K562 (cell line): ENCODE results near the gene PGM5. TPM values are rescaled to one million over a fixed set of nuclear protein-coding genes. Genes with fewer than 3 reads are reported as not detected.

ENCODE experiments used
- ATAC-seq: fragments of 200-7000 bp; cut with Tn5 transposase; 3 replicates; pipeline ENCODE4 v1.9.1; 2020; ENCODE audit warnings: moderate library complexity
- BruUV-seq: library from RNA; stranded (reverse); fragments of 400-500 nt; replicated peaks from 2 replicates; lab custom pipeline; 2021; lab: Mats Ljungman, UMichigan
- CTCF ChIA-PET: fragments of 300-600 bp; formaldehyde crosslinking; extraction: SDS; loops from one replicate; lab custom pipeline; 2021; ENCODE audit warnings: low intra/inter-chr PET ratio; lab: Yijun Ruan, JAX
- POLR2A ChIA-PET: fragments of 300-600, 350-650 bp; sonication (Branson Sonifier 250); formaldehyde crosslinking; extraction: SDS; loops from one replicate; lab custom pipeline; 2021; ENCODE audit warnings: antibody characterized with exemption, inconsistent platforms; lab: Yijun Ruan, JAX
- DNase-seq, 4 experiments: peaks; one replicate each; pipeline versions ENCODE4 v3.0.0 to v3.0.0-alpha.2; 2011 to 2018; ENCODE audit warnings: low spot score in 3 of 4, mixed read lengths in 3 of 4; ENCODE audit errors: extremely low read depth in 1 of 4
- FAIRE-seq: peaks from 2 replicates; lab custom pipeline; 2011; peaks lifted over from hg19 to GRCh38; lab: Jason Lieb, UNC
- H2AFZ ChIP-seq: 2 replicates; pipeline ENCODE4 v1.6.0; 2011; ENCODE audit warnings: low read depth, low read length, control low read depth, inconsistent platforms
- H3K27ac ChIP-seq: fragments of 200-600 bp; 3 replicates; pipeline ENCODE4 v1.8.0; 2011; ENCODE audit warnings: low read depth, mild to moderate bottlenecking, control low read depth, inconsistent platforms, low read length, moderate library complexity, mixed read lengths; ENCODE audit errors: extremely low read depth
- H3K27me3 ChIP-seq, 2 experiments: fragments of 300-600 bp in 1 of 2; 2 replicates in 1 of 2; 3 replicates in 1 of 2; pipeline versions ENCODE4 v1.6.0 to v1.8.0; 2011; ENCODE audit warnings: inconsistent platforms in 2 of 2, low read length in 2 of 2, mild to moderate bottlenecking in 1 of 2, mixed read lengths in 1 of 2, moderate library complexity in 1 of 2; ENCODE audit not compliant: control insufficient read depth in 2 of 2, insufficient read depth in 2 of 2
- H3K36me3 ChIP-seq: fragments of 300-600 bp; 3 replicates; pipeline ENCODE4 v1.8.0; 2011; ENCODE audit warnings: mild to moderate bottlenecking, low read length, inconsistent platforms; ENCODE audit not compliant: control insufficient read depth, insufficient read depth
- H3K4me1 ChIP-seq, 2 experiments: fragments of 200-600 bp in 1 of 2; replicated peaks in 1 of 2; 2 replicates in 1 of 2; 3 replicates in 1 of 2; pipeline versions ENCODE4 v1.5.1 to v1.8.0; 2011; ENCODE audit warnings: inconsistent platforms in 2 of 2, low read length in 2 of 2, mild to moderate bottlenecking in 1 of 2, mixed read lengths in 1 of 2, moderate library complexity in 1 of 2; ENCODE audit not compliant: control insufficient read depth in 2 of 2, insufficient read depth in 2 of 2
- H3K4me2 ChIP-seq: 2 replicates; pipeline ENCODE4 v1.6.1; 2011; ENCODE audit warnings: low read length, control low read depth, inconsistent platforms, mixed read lengths; ENCODE audit not compliant: insufficient read depth
- H3K4me3 ChIP-seq: fragments of 200-600 bp; sonication (generic), shearing (Covaris generic); 2 replicates; pipeline ENCODE4 v1.5.1; 2016; ENCODE audit warnings: control low read depth, inconsistent platforms
- H3K79me2 ChIP-seq: fragments of 200-600 bp; 3 replicates; pipeline ENCODE4 v1.8.0; 2011; ENCODE audit warnings: low read length, inconsistent platforms; ENCODE audit not compliant: control insufficient read depth, insufficient read depth
- H3K9ac ChIP-seq, 2 experiments: 2 replicates each; pipeline versions ENCODE4 v1.6.0 to v1.6.1; 2011; ENCODE audit warnings: low read depth in 2 of 2, low read length in 2 of 2, control low read depth in 1 of 2, inconsistent platforms in 1 of 2, mild to moderate bottlenecking in 1 of 2, mixed read lengths in 1 of 2; ENCODE audit not compliant: insufficient read depth in 1 of 2
- H3K9me1 ChIP-seq: one replicate; pipeline ENCODE4 v1.6.0; 2011; ENCODE audit warnings: inconsistent platforms, mild to moderate bottlenecking, low read length, moderate library complexity; ENCODE audit not compliant: control insufficient read depth, insufficient read depth
- H3K9me3 ChIP-seq: replicated peaks from 2 replicates; pipeline ENCODE4 v1.5.1; 2011; ENCODE audit warnings: low read depth, low read length, inconsistent platforms; ENCODE audit not compliant: control insufficient read depth, insufficient read depth
- H4K20me1 ChIP-seq: replicated peaks from 2 replicates; pipeline ENCODE4 v1.6.1; 2011; ENCODE audit warnings: low read length, inconsistent platforms, mixed read lengths; ENCODE audit not compliant: control insufficient read depth, insufficient read depth
- ARID3A ChIP-seq: IDR thresholded peaks from 2 replicates; pipeline ENCODE4 v1.6.1; 2012; ENCODE audit warnings: low read depth, low read length, improper control_type of control experiment, borderline replicate concordance
- DPF2 ChIP-seq: fragments of 450-650 bp; IDR thresholded peaks from 2 replicates; pipeline ENCODE4 v1.6.1; 2016
- FOXA1 ChIP-seq: fragments of 450-650 bp; IDR thresholded peaks from 2 replicates; pipeline ENCODE4 v1.6.1; 2016; ENCODE audit warnings: mild to moderate bottlenecking, borderline replicate concordance
- LARP7 ChIP-seq: fragments of 450-650 bp; IDR thresholded peaks from 2 replicates; pipeline ENCODE4 v1.6.1; 2016
- MTA2 ChIP-seq: fragments of 450-650 bp; IDR thresholded peaks from 2 replicates; pipeline ENCODE4 v1.6.1; 2016; ENCODE audit warnings: low read depth
- STAT5B ChIP-seq: fragments of 250-450 bp; sonication (Bioruptor Pico); IDR thresholded peaks from 2 replicates; pipeline ENCODE4 v1.8.0; 2021; ENCODE audit warnings: mild to moderate bottlenecking, inconsistent platforms
- TAF1 ChIP-seq: IDR thresholded peaks from 2 replicates; pipeline ENCODE4 v1.6.1; 2011; ENCODE audit warnings: mild to moderate bottlenecking, low read length, moderate library complexity; ENCODE audit not compliant: insufficient read depth, control insufficient read depth, severe bottlenecking; ENCODE audit errors: extremely low read depth
- TFAM ChIP-seq: fragments of 250-450 bp; sonication (Bioruptor Pico); conservative IDR thresholded peaks from 2 replicates; pipeline ENCODE4 v1.5.0; 2021; ENCODE audit warnings: mild to moderate bottlenecking, moderate library complexity
- TRIM24 ChIP-seq, 2 experiments: fragments of 450-650 bp; IDR thresholded peaks; 2 replicates each; pipeline ENCODE4 v1.6.1; 2016
- ZNF354B ChIP-seq: fragments of 250-450 bp; sonication (Bioruptor Pico); IDR thresholded peaks from 2 replicates; pipeline ENCODE4 v1.4.0; 2020
- ZNF444 ChIP-seq: fragments of 250-450 bp; sonication (Bioruptor Pico); IDR thresholded peaks from 2 replicates; pipeline ENCODE4 v1.4.0; 2020; ENCODE audit warnings: mild to moderate bottlenecking, moderate library complexity
- ZNF639 ChIP-seq, 2 experiments: fragments of 200-800 bp in 1 of 2; sonication (Bioruptor generic) in 1 of 2; sonication (generic) in 1 of 2; formaldehyde crosslinking in 1 of 2; IDR thresholded peaks in 1 of 2; conservative IDR thresholded peaks in 1 of 2; 2 replicates each; pipeline versions ENCODE4 v1.5.0 to v1.6.1; 2016 to 2020; ENCODE audit warnings: missing compliant biosample characterization in 1 of 2, missing genetic modification characterization in 1 of 2, missing genetic modification reagents in 1 of 2
- WGBS: fragments of 100-300 bp; shearing (Covaris generic); methylation state at CpG from one replicate; pipeline ENCODE4 v1.1.6; 2016; ENCODE audit warnings: low coverage, mixed read lengths; ENCODE audit not compliant: insufficient coverage; ENCODE audit errors: missing lambda C conversion rate; 5-methylcytosine and 5-hydroxymethylcytosine counted together
- in situ Hi-C: fragments of 300-500 bp; cut with MboI; formaldehyde crosslinking; loops from 4 replicates; pipeline ENCODE4 v1.15.0; 2018; ENCODE audit warnings: inconsistent platforms, mixed read lengths
- intact Hi-C: fragments of 100-400 bp; cut with micrococcal nuclease; formaldehyde crosslinking; loops from 2 replicates; pipeline ENCODE4 v1.14.2; 2022
- polyA plus RNA-seq, 8 experiments: library from polyadenylated mRNA; depleted of rRNA in 4 of 8; stranded (reverse) in 5 of 8; unstranded in 3 of 8; fragments of >200 nt; fragmentation: Nextera tagmentation in 2 of 8; fragmentation: Illumina TruSeq in 1 of 8; extraction: Ambion mirVana in 2 of 8; extraction: Trizol in 1 of 8; gene quantifications; 2 replicates each; pipeline versions ENCODE4 v1.2.1 to v1.2.3, GENCODE V29; 2011 to 2014; ENCODE audit warnings: inconsistent platforms in 1 of 8, missing spikeins in 1 of 8
- total RNA-seq, 7 experiments: library from RNA; depleted of rRNA in 6 of 7; stranded (reverse); fragments of >200 nt in 6 of 7; fragmentation: Illumina TruSeq in 2 of 7; extraction: Trizol in 2 of 7; gene quantifications; 2 replicates each; pipeline versions ENCODE4 v1.2.1 to v1.2.3, GENCODE V29; 2011 to 2021; ENCODE audit warnings: low replicate concordance in 1 of 7

Gene PGM5
- total and polyA plus RNA-seq, 9 of the 15 experiments (the other 6 are each of a cell fraction or from before 2014, with no cell fraction given) = 0.03 to 0.24 (median 0.15) TPM; not detected in 1

- no peak overlapping the region for H3K9ac ChIP-seq
- POLR2A ChIA-PET = no interaction called here
- H2AFZ ChIP-seq = no peak overlapping the region
- no peaks in the 10 kb centered on the region for H4K20me1 ChIP-seq
- no peak overlapping the region for H3K4me2 ChIP-seq
- H3K79me2 ChIP-seq = no peaks in the 10 kb centered on the region
- CTCF ChIA-PET = no interaction called here
- 0% methylated on average over 3 of the region's 3 CpGs for WGBS
- ATAC-seq (no peak), FAIRE-seq (no peak), DNase-seq (no peak)
- peaks cover 0 to 5% of the 10 kb centered on the region in 2 experiments; a peak in 2 of 5 replicates for H3K27me3 ChIP-seq
- H3K27ac ChIP-seq = no peak overlapping the region
- intact Hi-C loops (loop anchor here (10.0 kb wide), 1 partner anchor 45 kb away; no protein-coding TSS in a partner anchor), in situ Hi-C loops (no loop called here)
- H3K4me1 ChIP-seq = no peaks in the 10 kb centered on the region
- TF ChIP-seq TFAM (no peak), DPF2 (no peak), ZNF444 (no peak), TRIM24 (IDR thresholded peaks at IDR 0.05) (no peak), STAT5B (CRISPR knock-in tag) (no peak), ZNF639 (CRISPR knock-in tag; conservative IDR thresholded peaks at IDR 0.05 in 1 of 2, IDR thresholded peaks at IDR 0.05 in 1 of 2) (no peak), ARID3A (no peak), MTA2 (no peak), ZNF354B (CRISPR knock-in tag) (no peak), FOXA1 (no peak), TAF1 (no peak), LARP7 (no peak)
- H3K9me1 ChIP-seq = no peaks in the 10 kb centered on the region
- H3K9me3 ChIP-seq = no peaks in the 10 kb centered on the region
- H3K36me3 ChIP-seq = no peaks in the 10 kb centered on the region
- BruUV-seq = no TSS peak
- no peak overlapping the region for H3K4me3 ChIP-seq
These were observed 63.5 kb downstream of the PGM5 start for GRCh38 chr9:68419901-68420300.
